Brain microvascular endothelial cell (primary cell): ENCODE data around the gene ADCY6.
A peak's percentile ranks its signal among the peaks of the same experiment; 100 is the strongest.

Source experiments
- DNase-seq: peaks from one replicate; pipeline ENCODE4 v3.0.0-alpha.2; 2020
- H3K27ac ChIP-seq: fragments of 250-450 bp; sonication (Bioruptor Pico); 2 replicates; pipeline ENCODE4 v1.5.1; 2020; ENCODE audit warnings: mild to moderate bottlenecking, moderate library complexity
- H3K27me3 ChIP-seq: fragments of 250-450 bp; sonication (Bioruptor Pico); replicated peaks from 2 replicates; pipeline ENCODE4 v1.5.1; 2020; ENCODE audit warnings: mild to moderate bottlenecking
- H3K36me3 ChIP-seq: fragments of 250-450 bp; sonication (Bioruptor Pico); replicated peaks from 2 replicates; pipeline ENCODE4 v1.5.1; 2020; ENCODE audit warnings: mild to moderate bottlenecking
- H3K4me3 ChIP-seq: 2 replicates; pipeline ENCODE4 v1.5.1; 2011; ENCODE audit warnings: low read depth, mild to moderate bottlenecking, control low read depth, low read length, moderate library complexity
- CTCF ChIP-seq: IDR thresholded peaks from 2 replicates; pipeline ENCODE4 v1.5.1; 2011; ENCODE audit warnings: low read depth, mild to moderate bottlenecking, moderate library complexity, low read length, control low read depth, inconsistent platforms; ENCODE audit errors: missing control alignments
- in situ Hi-C: cut with HindIII; loops from 2 replicates; pipeline ENCODE4 v1.10.0; 2017; ENCODE audit warnings: low sequenced_read_pairs, low pct_ligation_motif_present

ADCY6 gene

GRCh38 chr12:48813465-48814261, 24.8 kb upstream of the ADCY6 start:
- H3K27ac ChIP-seq: peak overlapping the region; percentile 65
- H3K36me3 ChIP-seq: no peaks in the 10 kb centered on the region
- H3K4me3 ChIP-seq: peak overlapping the region; percentile 81
- H3K27me3 ChIP-seq: no peaks in the 10 kb centered on the region
- TF ChIP-seq CTCF: peak; percentile 28
- in situ Hi-C loops: no loop called here
- DNase-seq: no peak

- TF ChIP-seq CTCF: no peak
- no peaks in the 10 kb centered on the region for H3K36me3 ChIP-seq
- no peak for DNase-seq
- H3K27me3 ChIP-seq: no peaks in the 10 kb centered on the region
- peak overlapping the region; percentile 10 for H3K27ac ChIP-seq
- no peak overlapping the region for H3K4me3 ChIP-seq
- in situ Hi-C loops: no loop called here
These were observed 23.5 kb upstream of the ADCY6 start for GRCh38 chr12:48812389-48812788.

GRCh38 chr12:48811437-48812090, 22.7 kb upstream of the ADCY6 start:
- H3K4me3 ChIP-seq: no peak overlapping the region
- no peak for TF ChIP-seq CTCF
- no peaks in the 10 kb centered on the region for H3K36me3 ChIP-seq
- no peaks in the 10 kb centered on the region for H3K27me3 ChIP-seq
- in situ Hi-C loops: no loop called here
- H3K27ac ChIP-seq: peak overlapping the region; percentile 74
- no peak for DNase-seq

- peak; percentile 89 for DNase-seq
- in situ Hi-C loops: no loop called here
- H3K27me3 ChIP-seq: no peaks in the 10 kb centered on the region
- TF ChIP-seq CTCF: no peak
- no peaks in the 10 kb centered on the region for H3K36me3 ChIP-seq
- peak overlapping the region; percentile 74 for H3K27ac ChIP-seq
- H3K4me3 ChIP-seq: no peak overlapping the region
These were observed 22.1 kb upstream of the ADCY6 start for GRCh38 chr12:48810903-48811431.

- Histone ChIP-seq H3K4me3 (no peak overlapping the region), H3K27me3 (no peaks in the 10 kb centered on the region), H3K36me3 (no peaks in the 10 kb centered on the region), H3K27ac (no peak overlapping the region)
- no peak for TF ChIP-seq CTCF
- in situ Hi-C loops: no loop called here
- DNase-seq: no peak
These were observed 19.1 kb upstream of the ADCY6 start for GRCh38 chr12:48807981-48808380.
